Myocyte (in vitro differentiated cells): ENCODE results near the gene MORN5. TPM values are rescaled to one million over a fixed set of nuclear protein-coding genes. Genes with fewer than 3 reads are reported as not detected.

Source experiments
- DNase-seq: peaks from one replicate; pipeline ENCODE4 v3.0.0-alpha.2; 2012; ENCODE audit warnings: low read depth
- microRNA-seq: library from miRNA; unstranded; fragments of <30 nt; microRNA quantifications from one replicate; pipeline ENCODE4, GENCODE V29; 2016
- total RNA-seq: library from RNA; depleted of rRNA; stranded (reverse); fragments of >200 nt; gene quantifications from 2 replicates; pipeline ENCODE4 v1.2.3, GENCODE V29; 2014

The MORN5 gene
- total RNA-seq, 1 donor from 2014 or later = not detected

DNA sequence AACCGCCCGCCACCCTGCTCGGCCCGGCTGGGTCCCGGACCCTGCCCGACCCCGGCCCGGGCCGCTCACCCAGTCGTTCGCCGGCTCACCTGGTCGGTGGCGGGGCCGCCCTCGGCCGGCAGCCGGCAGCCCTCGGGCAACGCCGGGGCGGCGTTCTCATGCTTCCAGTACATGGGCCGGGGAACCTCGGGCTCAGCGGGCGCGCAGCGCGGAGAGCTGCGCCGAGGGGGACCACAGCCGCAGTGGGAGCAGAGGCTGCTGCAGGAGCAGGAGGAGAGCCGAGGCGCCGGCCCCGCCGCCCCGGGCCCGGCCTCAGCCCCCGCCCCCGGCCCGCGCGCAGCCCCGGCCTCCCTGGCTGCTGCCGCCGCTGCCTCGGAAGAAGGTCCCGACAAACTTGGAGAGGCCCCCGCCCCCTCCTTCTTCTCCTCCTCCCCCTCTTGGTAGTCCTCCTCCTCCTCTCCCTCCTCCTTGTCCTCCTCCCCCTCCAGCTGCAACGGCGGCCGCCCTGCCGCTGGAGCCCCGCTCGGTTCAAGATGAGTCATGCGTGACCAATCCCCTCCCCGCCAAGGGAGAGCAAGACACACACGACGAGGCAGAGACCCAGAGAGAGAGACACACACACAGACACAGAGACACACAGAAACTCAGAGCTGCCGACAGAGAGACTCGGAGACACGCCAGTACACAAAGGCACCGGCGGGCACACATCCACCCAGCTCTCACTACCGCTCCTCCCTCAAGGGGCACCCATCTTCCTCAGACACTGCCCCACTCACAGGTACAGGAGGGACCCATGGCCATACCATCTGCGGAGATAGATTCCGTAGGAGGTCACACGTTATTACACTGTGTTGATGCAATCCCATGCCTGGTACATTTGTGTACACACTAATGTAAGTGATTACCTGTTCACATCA is 69.1 kb downstream of the MORN5 start, which contains the start of gene LHX6:
LHX6 (minus strand) TSS at position 390 of the 917 bp plus-strand sequence; CDS start at position 173, 217 bp downstream.
- DNase-seq = peak; percentile 36

DNA sequence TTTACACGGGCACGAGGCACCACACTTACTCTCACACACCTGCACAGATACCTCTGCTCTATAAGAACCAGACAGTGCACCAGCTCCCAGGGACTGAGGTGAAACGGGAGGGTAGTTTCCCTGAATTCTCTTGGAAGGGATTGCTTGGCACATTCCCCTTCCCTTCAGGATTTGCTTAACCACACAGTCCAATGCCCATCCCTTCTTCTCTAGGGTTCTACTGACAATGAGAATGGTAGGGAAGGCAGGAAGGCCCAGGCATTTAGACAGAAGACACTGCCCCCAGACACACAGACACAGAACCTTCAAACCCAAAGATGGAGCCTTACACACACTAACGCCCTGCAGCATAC is 69.8 kb downstream of the MORN5 start:
- no peak for DNase-seq

DNA sequence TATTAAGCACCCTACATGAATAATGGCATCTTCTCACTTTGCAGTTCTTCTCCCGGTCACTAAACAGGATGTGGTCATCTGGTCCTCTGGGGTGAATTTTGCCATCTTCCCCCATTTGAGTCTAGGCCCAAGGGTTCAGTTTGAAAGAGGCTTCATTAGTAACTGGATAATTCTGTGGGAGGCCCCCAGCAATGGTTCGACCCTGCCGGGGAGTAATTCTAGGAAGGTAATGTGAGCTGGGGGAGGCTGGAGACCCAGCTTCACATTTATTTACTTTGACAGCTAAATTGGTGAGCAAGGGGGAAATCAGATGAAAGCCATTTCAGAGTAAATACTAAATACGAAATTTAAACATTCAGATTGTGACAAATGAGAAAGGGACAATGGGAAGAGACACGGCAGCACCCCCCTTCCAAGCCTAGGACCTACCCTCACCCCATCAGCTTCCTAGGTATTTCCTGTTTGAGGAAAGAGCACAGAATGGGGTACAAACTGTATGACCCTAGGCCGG is 73.1 kb downstream of the MORN5 start:
- DNase-seq = no peak

DNA sequence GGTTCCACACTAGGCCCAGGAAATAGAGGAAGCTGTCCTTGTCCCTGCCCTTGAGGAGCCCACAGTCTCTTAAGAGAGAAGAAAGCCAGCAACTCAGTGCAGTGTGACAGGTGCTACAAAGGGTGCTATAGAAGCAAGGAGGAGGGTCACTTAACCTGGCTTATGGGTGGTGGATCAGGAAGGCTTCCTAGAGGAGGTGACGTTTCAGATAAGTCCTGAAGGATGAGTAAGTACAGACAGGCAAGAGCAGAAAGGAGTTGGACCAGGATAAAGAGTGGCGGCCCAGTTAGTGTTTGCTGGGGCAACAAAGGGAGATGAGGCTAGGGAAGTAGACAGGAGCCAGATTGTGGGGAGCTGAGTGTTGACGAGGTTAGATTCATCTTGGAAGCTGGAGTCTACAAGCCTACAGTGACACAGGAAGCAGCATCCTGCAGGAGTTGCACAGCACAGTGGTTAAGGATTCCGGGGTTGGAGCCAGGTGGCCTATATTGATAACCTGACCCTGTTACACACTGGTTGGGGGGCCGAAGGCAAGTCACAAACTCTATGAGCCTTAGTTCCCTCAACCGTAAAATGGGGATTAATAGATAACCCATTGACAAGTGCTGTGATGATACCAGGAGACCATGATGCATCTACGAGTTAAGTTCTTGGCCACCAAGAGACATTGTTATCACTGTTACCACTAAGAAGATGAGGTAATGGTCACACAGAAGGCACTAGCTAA is 74.5 kb downstream of the MORN5 start:
- no peak for DNase-seq

DNA sequence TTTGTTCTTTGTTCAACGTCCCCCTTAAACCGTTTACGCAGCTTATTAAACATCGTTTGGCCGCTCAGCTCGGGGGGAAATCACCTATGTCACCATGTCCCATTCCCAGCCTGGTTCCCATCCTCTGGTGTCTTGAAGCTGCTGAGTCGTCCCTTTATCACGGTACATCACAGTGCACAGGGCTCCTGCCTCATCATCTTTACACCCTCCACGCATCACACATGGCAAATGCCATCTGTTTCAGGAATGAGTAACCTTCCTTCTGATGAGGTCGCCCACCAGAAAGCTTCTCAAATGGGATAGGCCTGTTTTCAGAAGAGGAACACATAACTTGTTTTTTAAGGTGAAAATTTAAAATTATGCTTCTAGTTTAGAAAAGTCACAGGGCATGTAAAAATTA is 77.0 kb downstream of the MORN5 start:
- DNase-seq = no peak

DNA sequence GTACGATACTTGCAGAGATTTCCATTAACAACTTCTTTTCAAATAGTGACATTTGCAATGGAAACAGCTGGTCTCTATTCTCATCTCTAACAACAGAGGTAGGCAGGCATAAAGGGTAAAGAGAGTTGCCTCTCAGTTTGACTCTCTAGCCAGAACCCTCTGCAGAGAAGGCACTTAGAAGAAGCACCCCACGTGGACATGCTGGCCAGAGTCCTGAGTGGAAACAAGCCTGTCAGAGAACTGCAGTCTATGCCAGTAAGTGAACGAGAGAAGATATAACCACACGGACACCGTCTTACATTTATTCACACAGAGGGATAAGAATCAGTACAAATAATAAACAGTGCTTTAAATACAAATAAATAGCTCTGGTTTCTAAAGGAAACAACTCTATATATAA is 80.0 kb downstream of the MORN5 start:
- no peak for DNase-seq

DNA sequence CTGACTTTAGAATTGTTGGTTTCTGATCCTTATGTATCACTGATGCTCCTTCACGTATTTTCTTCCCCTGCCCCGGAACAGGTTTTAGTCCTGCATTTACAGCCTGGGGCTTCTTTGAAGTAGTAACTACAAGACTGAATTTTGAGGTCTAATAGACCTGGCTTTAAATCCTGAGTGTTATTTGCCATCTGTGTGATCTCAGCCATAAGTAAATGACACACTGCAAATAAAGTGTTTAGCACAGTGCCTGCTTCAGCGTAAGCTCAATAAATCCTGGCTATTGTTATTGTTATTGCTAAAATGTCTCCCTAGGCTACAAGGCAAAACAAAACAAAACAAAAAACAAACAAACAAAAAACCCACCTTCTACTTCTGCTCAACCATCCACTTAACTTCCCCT is 84.6 kb downstream of the MORN5 start:
- DNase-seq = no peak

DNA sequence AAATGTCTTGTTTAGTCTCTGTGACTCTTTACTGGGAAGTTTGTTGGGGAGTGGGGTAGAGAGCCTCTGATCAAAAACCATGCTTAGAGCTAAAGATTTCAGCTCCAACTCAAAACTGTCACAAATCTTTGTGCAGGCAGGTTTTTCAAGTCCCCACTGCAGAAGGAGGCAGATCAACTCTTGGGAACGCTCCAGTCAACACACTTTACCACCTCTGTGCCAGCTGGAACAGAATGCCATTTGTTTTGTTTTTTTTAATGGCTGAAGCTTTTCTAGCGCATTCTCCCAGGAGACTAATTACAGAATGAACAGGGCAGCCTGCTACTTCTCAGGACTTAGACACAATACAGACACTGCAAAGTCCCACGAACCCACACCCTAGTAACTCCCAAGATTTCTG is 87.0 kb downstream of the MORN5 start:
- no peak for DNase-seq

DNA sequence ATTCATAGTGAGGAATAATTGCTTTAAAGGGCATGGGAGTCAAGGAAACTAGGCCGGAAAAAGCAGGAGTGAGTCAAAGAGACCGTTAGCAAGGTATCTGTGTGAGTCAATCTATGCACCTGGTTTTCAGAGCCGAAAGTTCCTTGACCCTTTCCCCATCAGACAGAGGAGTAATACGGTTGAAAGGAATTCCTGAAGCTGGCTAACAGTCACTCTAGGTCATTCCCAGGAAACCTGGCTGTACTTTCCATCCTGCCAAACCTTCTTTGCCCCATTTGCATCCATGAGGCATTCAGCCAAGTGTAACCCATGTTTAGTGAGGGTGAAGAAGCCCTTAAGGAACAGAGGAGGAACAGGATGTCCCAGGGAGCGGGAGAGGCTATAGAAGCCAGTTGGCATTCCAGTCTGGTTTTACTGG is 88.7 kb downstream of the MORN5 start:
- no peak for DNase-seq

Small RNA genes lying within 50 kb of the gene (microRNA-seq; reads per million reads assigned to microRNA genes)
- not detected for gene MIR4478

Other genes starting within 250 kb of the MORN5 start
- gene TTLL11, start 66.6 kb upstream of the MORN5 start, total RNA-seq = 12.1 and 13.5 TPM in 2 replicates
- 52.9 and 53.5 TPM in 2 replicates for gene NDUFA8, start 129 bp upstream of the MORN5 start, total RNA-seq
- gene LHX6, start 69.0 kb downstream of the MORN5 start, total RNA-seq = 0.21 and 0.32 TPM in 2 replicates
- gene RBM18, start 104.9 kb downstream of the MORN5 start, total RNA-seq = 25.2 and 26.5 TPM in 2 replicates
- 36.6 and 38.1 TPM in 2 replicates for gene MRRF, start 105.0 kb downstream of the MORN5 start, total RNA-seq
- 9.6 and 14.0 TPM in 2 replicates for gene PTGS1, start 211.1 kb downstream of the MORN5 start, total RNA-seq